Measurements from ENCODE around the gene DNAJB8.

GRCh38 chr3:128430301-128430700 lies 36.4 kb downstream of the DNAJB8 start:
- no peak for TF ChIP-seq EGR1 (IDR thresholded peaks at IDR 0.05; ENCODE audit: low read depth in 2 of 2)
- no peak for TF ChIP-seq GABPA (IDR thresholded peaks at IDR 0.05 in 1 of 2, conservative IDR thresholded peaks at IDR 0.05 in 1 of 2)
- no peak for TF ChIP-seq CTCF (IDR thresholded peaks at IDR 0.05; ENCODE audit: low read depth, low read length, missing input control)
- no peak for TF ChIP-seq FOXA1 (IDR thresholded peaks at IDR 0.05)
- TF ChIP-seq TAF1 (conservative IDR thresholded peaks at IDR 0.05): no peak
- no peak for TF ChIP-seq RXRA (IDR thresholded peaks at IDR 0.05)
- no peak for TF ChIP-seq SP1 (IDR thresholded peaks at IDR 0.05)
- no peak for TF ChIP-seq HNF4A (conservative IDR thresholded peaks at IDR 0.05)
- TF ChIP-seq JUND (IDR thresholded peaks at IDR 0.05): no peak
- TF ChIP-seq REST (IDR thresholded peaks at IDR 0.05): no peak
- TF ChIP-seq RAD21 (IDR thresholded peaks at IDR 0.05): no peak
- no peak for TF ChIP-seq MAX (IDR thresholded peaks at IDR 0.05)
